H1 (cell line): ENCODE measurements around the gene IQCH. TPM values are rescaled to one million over a fixed set of nuclear protein-coding genes. Genes with fewer than 3 reads are reported as not detected.

Experiments
- CTCF ChIA-PET: fragments of 300-600 bp; sonication (Branson Sonifier 250); formaldehyde crosslinking; loops from one replicate; lab custom pipeline; 2021; ENCODE audit not compliant: partially characterized antibody; lab: Charles Lee
- POLR2A ChIA-PET: fragments of 300-600 bp; sonication (Branson Sonifier 250); formaldehyde crosslinking; loops from one replicate; lab custom pipeline; 2021; ENCODE audit warnings: inconsistent platforms; ENCODE audit not compliant: partially characterized antibody; lab: Charles Lee
- DNase-seq, 2 experiments: peaks; one replicate each; pipeline versions ENCODE4 v3.0.0 to v3.0.0-alpha.2; 2010 to 2022; ENCODE audit warnings: low spot score in 2 of 2, low read depth in 1 of 2, mixed read lengths in 1 of 2
- FAIRE-seq: peaks from 2 replicates; lab custom pipeline; 2011; peaks lifted over from hg19 to GRCh38; lab: Jason Lieb, UNC
- H2AFZ ChIP-seq: 2 replicates; pipeline ENCODE4 v1.8.1; 2012; ENCODE audit warnings: low read length, inconsistent platforms
- H2AK5ac ChIP-seq: 2 replicates; pipeline ENCODE4 v1.6.1; 2013; ENCODE audit warnings: low read depth, low read length
- H2BK120ac ChIP-seq: replicated peaks from 2 replicates; pipeline ENCODE3; 2013; ENCODE audit warnings: low read depth, low read length, inconsistent platforms
- H2BK12ac ChIP-seq: 2 replicates; pipeline ENCODE4 v1.6.1; 2013; ENCODE audit warnings: low read depth, low read length
- H2BK15ac ChIP-seq: 2 replicates; pipeline ENCODE4 v1.6.1; 2013; ENCODE audit warnings: low read length
- H2BK20ac ChIP-seq: 2 replicates; pipeline ENCODE4 v1.6.1; 2013; ENCODE audit warnings: low read length
- H2BK5ac ChIP-seq: 2 replicates; pipeline ENCODE4 v1.6.1; 2013; ENCODE audit warnings: low read depth, low read length
- H3K14ac ChIP-seq: 2 replicates; pipeline ENCODE4 v1.6.1; 2013; ENCODE audit warnings: inconsistent platforms; ENCODE audit not compliant: insufficient read length
- H3K18ac ChIP-seq: 2 replicates; pipeline ENCODE4 v1.6.1; 2013; ENCODE audit warnings: low read length; ENCODE audit errors: extremely low read depth
- H3K23ac ChIP-seq: 2 replicates; pipeline ENCODE4 v1.6.1; 2013; ENCODE audit warnings: inconsistent platforms; ENCODE audit not compliant: insufficient read length
- H3K23me2 ChIP-seq: 2 replicates; pipeline ENCODE4 v1.6.1; 2013; ENCODE audit warnings: low read depth, low read length
- H3K27ac ChIP-seq: 2 replicates; pipeline ENCODE4 v1.6.1; 2011; ENCODE audit warnings: low read depth, low read length, inconsistent platforms
- H3K27me3 ChIP-seq, 4 experiments: replicated peaks in 1 of 4; 1 replicate in 1 of 4; 2 replicates in 3 of 4; pipeline versions ENCODE4 v1.6.1 to v1.8.1; 2011 to 2013; ENCODE audit warnings: low read length in 3 of 4, mild to moderate bottlenecking in 3 of 4, inconsistent platforms in 2 of 4, mixed read lengths in 2 of 4, moderate library complexity in 1 of 4; ENCODE audit not compliant: control insufficient read depth in 3 of 4, insufficient read depth in 3 of 4; ENCODE audit errors: extremely low read depth in 1 of 4
- H3K36me3 ChIP-seq, 4 experiments: 2 replicates each; pipeline versions ENCODE4 v1.6.1 to v1.8.1; 2011 to 2013; ENCODE audit warnings: mild to moderate bottlenecking in 4 of 4, low read length in 3 of 4, moderate library complexity in 2 of 4, control low read depth in 1 of 4, inconsistent platforms in 1 of 4; ENCODE audit not compliant: insufficient read depth in 4 of 4, control insufficient read depth in 2 of 4
- H3K4ac ChIP-seq: replicated peaks from 2 replicates; pipeline ENCODE3; 2013; ENCODE audit warnings: low read length, low read depth, mixed read lengths, inconsistent platforms; ENCODE audit not compliant: insufficient read length
- H3K4me1 ChIP-seq, 4 experiments: replicated peaks in 1 of 4; 1 replicate in 1 of 4; 2 replicates in 3 of 4; pipeline versions ENCODE4 v1.6.1 to v1.8.1; 2011 to 2013; ENCODE audit warnings: low read length in 3 of 4, inconsistent platforms in 2 of 4, mixed read lengths in 1 of 4; ENCODE audit not compliant: insufficient read depth in 4 of 4, control insufficient read depth in 3 of 4
- H3K4me2 ChIP-seq, 2 experiments: 2 replicates each; pipeline versions ENCODE4 v1.6.1 to v1.8.1; 2011 to 2013; ENCODE audit warnings: low read depth in 2 of 2, low read length in 2 of 2, control low read depth in 1 of 2, inconsistent platforms in 1 of 2, mild to moderate bottlenecking in 1 of 2; ENCODE audit not compliant: insufficient read depth in 1 of 2
- H3K4me3 ChIP-seq, 4 experiments: fragments of 200-600, 300-600 bp in 1 of 4; sonication (generic), shearing (Covaris generic), sonication (Bioruptor Twin) in 1 of 4; 2 replicates each; pipeline versions ENCODE4 v1.5.1 to v1.8.1; 2011 to 2016; ENCODE audit warnings: low read length in 4 of 4, low read depth in 3 of 4, control low read depth in 2 of 4, inconsistent platforms in 2 of 4, mild to moderate bottlenecking in 2 of 4, mixed read lengths in 1 of 4, moderate library complexity in 1 of 4; ENCODE audit not compliant: insufficient read depth in 2 of 4; ENCODE audit errors: extremely low read depth in 1 of 4
- H3K56ac ChIP-seq: replicated peaks from 2 replicates; pipeline ENCODE3; 2013; ENCODE audit warnings: low read depth, mild to moderate bottlenecking, mixed read lengths, low read length, inconsistent platforms; ENCODE audit not compliant: insufficient read length
- H3K79me1 ChIP-seq: 2 replicates; pipeline ENCODE4 v1.6.1; 2013; ENCODE audit warnings: low read depth, low read length, control low read depth
- H3K79me2 ChIP-seq, 2 experiments: 2 replicates each; pipeline versions ENCODE4 v1.6.1 to v1.8.1; 2012 to 2013; ENCODE audit warnings: low read length in 2 of 2, mild to moderate bottlenecking in 2 of 2, inconsistent platforms in 1 of 2; ENCODE audit not compliant: insufficient read depth in 2 of 2, control insufficient read depth in 1 of 2
- H3K9ac ChIP-seq, 4 experiments: replicated peaks in 1 of 4; 1 replicate in 1 of 4; 2 replicates in 3 of 4; pipeline versions ENCODE4 v1.6.1 to v1.8.1; 2011 to 2013; ENCODE audit warnings: low read depth in 3 of 4, low read length in 3 of 4, control low read depth in 2 of 4, mild to moderate bottlenecking in 2 of 4, moderate library complexity in 2 of 4, inconsistent platforms in 1 of 4; ENCODE audit errors: extremely low read depth in 1 of 4
- H3K9me3 ChIP-seq, 2 experiments: 2 replicates each; pipeline versions ENCODE4 v1.6.1 to v1.8.1; 2012 to 2013; ENCODE audit warnings: mild to moderate bottlenecking in 2 of 2, moderate library complexity in 2 of 2, control low read depth in 1 of 2, inconsistent platforms in 1 of 2, low read depth in 1 of 2, low read length in 1 of 2, mixed read lengths in 1 of 2; ENCODE audit not compliant: insufficient read depth in 2 of 2
- H4K20me1 ChIP-seq, 2 experiments: replicated peaks in 1 of 2; 2 replicates each; pipeline versions ENCODE3 to v1.8.1; 2011 to 2013; ENCODE audit warnings: inconsistent platforms in 2 of 2, low read length in 2 of 2, mild to moderate bottlenecking in 1 of 2; ENCODE audit not compliant: insufficient read depth in 2 of 2, control insufficient read depth in 1 of 2
- H4K5ac ChIP-seq: 2 replicates; pipeline ENCODE4 v1.6.1; 2013; ENCODE audit warnings: low read length, low read depth, mixed read lengths, inconsistent platforms; ENCODE audit not compliant: insufficient read length
- H4K8ac ChIP-seq: 2 replicates; pipeline ENCODE4 v1.8.0; 2013; ENCODE audit warnings: mild to moderate bottlenecking, moderate library complexity, low read length, inconsistent platforms; ENCODE audit not compliant: insufficient read depth; ENCODE audit errors: extremely low read depth
- H4K91ac ChIP-seq: replicated peaks from 2 replicates; pipeline ENCODE3; 2013; ENCODE audit warnings: low read length, mixed read lengths, inconsistent platforms; ENCODE audit not compliant: insufficient read length
- CBX5 ChIP-seq: fragments of 300-800, 300-1000 bp; sonication (generic); IDR thresholded peaks from 2 replicates; pipeline ENCODE4 v1.7.1; 2016; ENCODE audit warnings: antibody characterized with exemption, low read length, low read depth
- CEBPB ChIP-seq: IDR thresholded peaks from 2 replicates; pipeline ENCODE4 v1.6.1; 2012; ENCODE audit warnings: low read depth, low read length
- EZH2 ChIP-seq: fragments of 200-600 bp; sonication (generic); IDR thresholded peaks from 2 replicates; pipeline ENCODE4 v1.7.1; 2012; ENCODE audit warnings: low read depth, mild to moderate bottlenecking, moderate library complexity, low read length, inconsistent platforms; ENCODE audit not compliant: severe bottlenecking
- HDAC2 ChIP-seq, 2 experiments: fragments of 300-600 bp in 1 of 2; sonication (generic) in 1 of 2; IDR thresholded peaks; 2 replicates each; pipeline ENCODE4 v1.6.1; 2011 to 2012; ENCODE audit warnings: low read depth in 2 of 2, low read length in 2 of 2, mild to moderate bottlenecking in 2 of 2, moderate library complexity in 2 of 2, borderline replicate concordance in 1 of 2, inconsistent platforms in 1 of 2
- NANOG ChIP-seq: IDR thresholded peaks from 2 replicates; pipeline ENCODE4 v1.6.1; 2011; ENCODE audit warnings: low read length, low read depth, mild to moderate bottlenecking, inconsistent platforms; ENCODE audit not compliant: insufficient read depth, poor library complexity, severe bottlenecking
- PHF8 ChIP-seq: fragments of 200-600 bp; sonication (generic); conservative IDR thresholded peaks from 2 replicates; pipeline ENCODE4 v1.7.1; 2012; ENCODE audit warnings: low read depth, mild to moderate bottlenecking, inconsistent platforms, low read length, moderate library complexity
- SIX5 ChIP-seq: IDR thresholded peaks from 2 replicates; pipeline ENCODE4 v1.6.1; 2011; ENCODE audit warnings: mild to moderate bottlenecking, low read depth, low read length
- YY1 ChIP-seq: IDR thresholded peaks from 2 replicates; pipeline ENCODE4 v1.6.1; 2011; ENCODE audit warnings: low read depth, mild to moderate bottlenecking, low read length
- WGBS, 2 experiments: shearing (Covaris generic) in 1 of 2; methylation state at CpG; one replicate each; pipeline versions ENCODE4 v1.1.6 to v1.1.7; 2013 to 2015; ENCODE audit warnings: low lambda C conversion rate in 2 of 2, mixed read lengths in 2 of 2, inconsistent platforms in 1 of 2, low coverage in 1 of 2, missing lambda C conversion rate in 1 of 2; ENCODE audit not compliant: insufficient replicate concordance in 2 of 2, insufficient coverage in 1 of 2, insufficient read length in 1 of 2; ENCODE audit errors: extremely low coverage in 1 of 2, missing lambda C conversion rate in 1 of 2; 5-methylcytosine and 5-hydroxymethylcytosine counted together
- polyA plus RNA-seq, 7 experiments: library from polyadenylated mRNA; depleted of rRNA in 3 of 7; stranded (reverse) in 5 of 7; unstranded in 2 of 7; fragments of >200 nt in 5 of 7; fragments of 200-250 nt in 2 of 7; gene quantifications; 1 replicate in 5 of 7; 2 replicates in 1 of 7; 4 replicates in 1 of 7; pipeline versions ENCODE4 v1.2.1 to v1.2.3, GENCODE V29; 2011 to 2013; ENCODE audit warnings: missing spikeins in 2 of 7, mixed read lengths in 2 of 7
- total RNA-seq: library from RNA; stranded (reverse); fragmentation: NEBNext Ultra II Directional; extraction: Animal tissue kit (Norgen Biotek cat#: 25700); gene quantifications from 2 replicates; pipeline ENCODE4 v1.2.1, GENCODE V29; 2021

The IQCH gene
- total and polyA plus RNA-seq, 2 of the 8 experiments (the other 6 are each of a cell fraction or from before 2014, with no cell fraction given) = 0.60 to 1.9 TPM

GRCh38 chr15:67510597-67511190, 256.1 kb downstream of the IQCH start:
- Histone ChIP-seq H4K91ac (no peak overlapping the region), H2BK12ac (no peak overlapping the region), H3K56ac (no peak overlapping the region), H3K23ac (no peak overlapping the region), H3K79me2 (no peaks in the 10 kb centered on the region), H3K14ac (no peak overlapping the region), H4K8ac (no peak overlapping the region), H2AFZ (no peak overlapping the region), H3K36me3 (no peaks in the 10 kb centered on the region), H3K4me2 (no peak overlapping the region), H3K27ac (no peak overlapping the region), H3K79me1 (no peaks in the 10 kb centered on the region), H3K9ac (no peak overlapping the region), H3K27me3 (no peaks in the 10 kb centered on the region), H3K23me2 (no peaks in the 10 kb centered on the region), H3K18ac (no peak overlapping the region), H4K20me1 (no peaks in the 10 kb centered on the region), H3K4me1 (no peaks in the 10 kb centered on the region), H2BK120ac (no peak overlapping the region), H3K4me3 (no peak overlapping the region), H3K4ac (no peak overlapping the region), H2AK5ac (no peak overlapping the region), H2BK20ac (no peak overlapping the region), H2BK5ac (no peak overlapping the region), H3K9me3 (no peaks in the 10 kb centered on the region), H4K5ac (no peak overlapping the region), H2BK15ac (no peak overlapping the region)
- 86% methylated on average over 7 of the region's 7 CpGs; no CpG with 5 or more reads in 1 of the 2 experiments for WGBS, 2 experiments
- DNase-seq (no peak), FAIRE-seq (no peak)
- POLR2A ChIA-PET = no interaction called here
- CTCF ChIA-PET = interaction anchor here (0.6 kb wide), 1 partner anchor 9 kb away, joined by 3 read pairs; no protein-coding TSS in a partner anchor
- no peak for TF ChIP-seq YY1
- TF ChIP-seq HDAC2 (IDR thresholded peaks at IDR 0.05; ENCODE audit: borderline replicate concordance in 1 of 2, low read depth in 2 of 2, low read length in 2 of 2) = no peak
- TF ChIP-seq CBX5 = no peak
- TF ChIP-seq NANOG = no peak
- no peak for TF ChIP-seq EZH2
- TF ChIP-seq PHF8 = no peak
- TF ChIP-seq CEBPB = no peak
- no peak for TF ChIP-seq SIX5
